Measurements from ENCODE around the gene TRAPPC2L. TPM values are rescaled to one million over a fixed set of nuclear protein-coding genes. Genes with fewer than 3 reads are reported as not detected.
"Not testable (repeated sequence)": the region's sequence is repeated elsewhere in the genome, so short reads cannot be mapped to it uniquely, and the experiment has no call there.

TRAPPC2L gene
- total RNA-seq, 1 donor, result 57.2 TPM

DNA sequence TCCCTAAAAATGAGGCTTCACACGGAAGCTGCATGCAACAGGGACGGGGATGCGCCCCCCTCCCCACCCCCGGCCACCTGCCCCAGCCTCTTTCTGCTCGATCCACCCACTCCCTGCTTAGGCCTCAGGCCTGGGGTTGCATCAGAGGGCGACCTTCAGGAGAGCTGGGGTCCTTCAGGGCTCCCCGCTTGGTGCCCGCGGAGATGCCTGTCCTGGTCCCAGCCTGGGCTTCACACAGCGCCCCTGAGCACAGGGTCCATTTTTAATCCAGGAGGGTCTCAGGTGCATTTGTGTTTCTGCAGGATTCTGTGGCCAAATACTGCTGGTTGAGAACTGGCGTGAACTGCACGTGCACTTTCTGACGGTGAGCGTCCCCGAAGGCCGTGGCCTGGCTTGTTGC, 37.8 kb upstream of the TRAPPC2L start:
- TF ChIP-seq, protein P1, sequence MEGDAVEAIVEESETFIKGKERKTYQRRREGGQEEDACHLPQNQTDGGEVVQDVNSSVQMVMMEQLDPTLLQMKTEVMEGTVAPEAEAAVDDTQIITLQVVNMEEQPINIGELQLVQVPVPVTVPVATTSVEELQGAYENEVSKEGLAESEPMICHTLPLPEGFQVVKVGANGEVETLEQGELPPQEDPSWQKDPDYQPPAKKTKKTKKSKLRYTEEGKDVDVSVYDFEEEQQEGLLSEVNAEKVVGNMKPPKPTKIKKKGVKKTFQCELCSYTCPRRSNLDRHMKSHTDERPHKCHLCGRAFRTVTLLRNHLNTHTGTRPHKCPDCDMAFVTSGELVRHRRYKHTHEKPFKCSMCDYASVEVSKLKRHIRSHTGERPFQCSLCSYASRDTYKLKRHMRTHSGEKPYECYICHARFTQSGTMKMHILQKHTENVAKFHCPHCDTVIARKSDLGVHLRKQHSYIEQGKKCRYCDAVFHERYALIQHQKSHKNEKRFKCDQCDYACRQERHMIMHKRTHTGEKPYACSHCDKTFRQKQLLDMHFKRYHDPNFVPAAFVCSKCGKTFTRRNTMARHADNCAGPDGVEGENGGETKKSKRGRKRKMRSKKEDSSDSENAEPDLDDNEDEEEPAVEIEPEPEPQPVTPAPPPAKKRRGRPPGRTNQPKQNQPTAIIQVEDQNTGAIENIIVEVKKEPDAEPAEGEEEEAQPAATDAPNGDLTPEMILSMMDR (IDR thresholded peaks at IDR 0.05; ENCODE audit: insufficient read depth, low read length), result no peak
- no peak for DNase-seq (ENCODE audit: low read depth)

DNA sequence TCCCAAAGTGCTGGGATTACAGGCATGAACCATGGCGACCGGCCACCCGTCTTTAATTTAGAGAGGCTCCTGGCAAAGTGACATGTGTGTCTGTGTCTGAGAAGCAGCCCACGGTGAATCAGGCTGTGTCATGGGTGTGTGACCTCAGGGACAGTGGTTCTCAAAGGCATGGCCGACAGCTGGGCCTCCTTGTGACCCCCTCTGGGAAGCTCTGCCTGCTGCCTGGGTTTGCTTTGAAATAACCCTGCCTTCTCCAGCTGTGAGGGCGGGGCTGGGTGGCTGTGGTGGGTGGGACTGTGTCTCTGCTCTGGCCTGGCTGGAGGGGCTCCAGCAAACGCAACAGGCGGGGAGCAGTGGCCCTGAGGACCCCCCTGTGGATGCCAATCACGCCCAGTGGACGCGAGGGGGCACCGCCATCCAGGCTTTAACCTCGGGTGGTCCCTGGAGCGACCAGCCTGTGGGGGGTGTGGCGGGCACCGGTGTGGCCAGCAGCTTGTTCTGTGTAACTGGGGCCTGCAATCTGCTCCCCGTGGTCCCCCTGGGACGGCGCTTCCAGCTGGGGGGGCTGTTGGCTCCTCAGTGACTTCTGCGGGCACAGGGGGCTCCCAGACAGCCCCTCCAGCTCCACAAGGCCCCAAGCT, 36.4 kb upstream of the TRAPPC2L start:
- no peak for DNase-seq (ENCODE audit: low read depth)
- TF ChIP-seq, protein P1 (IDR thresholded peaks at IDR 0.05; ENCODE audit: insufficient read depth, low read length), result no peak
- no peak overlapping the region for H3K4me3 ChIP-seq (ENCODE audit: low read depth, low read length)

More for the DNA sequence above, 37.8 kb upstream of the TRAPPC2L start:
- H3K4me3 ChIP-seq (ENCODE audit: low read depth, low read length), result no peak overlapping the region

DNA sequence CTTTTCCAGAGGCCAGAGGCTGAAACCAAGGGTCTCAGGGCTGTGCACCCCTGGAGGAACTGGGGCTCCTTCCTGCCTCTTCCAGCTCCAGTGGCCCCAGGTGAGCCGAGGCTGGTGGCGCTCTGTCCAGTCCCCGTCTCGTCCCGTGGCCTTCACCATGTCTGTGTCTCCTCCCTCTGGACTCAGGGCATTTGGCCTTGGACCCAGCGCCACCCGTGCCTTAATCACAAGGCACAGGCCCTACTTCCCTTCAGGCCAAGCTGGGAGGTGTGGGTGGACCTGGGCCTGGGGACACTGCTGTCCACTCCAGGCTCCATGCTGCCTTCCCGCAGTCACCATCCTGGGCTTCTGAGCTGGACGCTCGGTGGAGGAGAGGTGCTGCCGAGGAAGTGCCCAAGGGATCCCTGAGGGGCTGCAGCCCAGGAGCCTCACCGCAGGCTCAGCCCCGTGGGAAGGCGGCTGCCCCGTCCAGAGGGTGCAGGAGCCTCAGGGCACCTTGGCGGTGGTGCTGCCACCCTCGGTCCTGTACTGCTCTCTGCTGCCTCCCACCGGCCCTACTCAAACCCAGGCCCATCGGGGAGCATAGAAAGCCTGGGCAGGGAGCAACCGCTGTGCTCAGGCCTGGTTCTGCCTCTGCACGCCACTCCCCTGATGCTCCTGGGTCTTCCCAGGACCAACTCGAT, 35.6 kb upstream of the TRAPPC2L start:
- DNase-seq (ENCODE audit: low read depth), result no peak
- no peak overlapping the region for H3K4me3 ChIP-seq (ENCODE audit: low read depth, low read length)
- TF ChIP-seq, protein P1 (IDR thresholded peaks at IDR 0.05; ENCODE audit: insufficient read depth, low read length), result no peak

DNA sequence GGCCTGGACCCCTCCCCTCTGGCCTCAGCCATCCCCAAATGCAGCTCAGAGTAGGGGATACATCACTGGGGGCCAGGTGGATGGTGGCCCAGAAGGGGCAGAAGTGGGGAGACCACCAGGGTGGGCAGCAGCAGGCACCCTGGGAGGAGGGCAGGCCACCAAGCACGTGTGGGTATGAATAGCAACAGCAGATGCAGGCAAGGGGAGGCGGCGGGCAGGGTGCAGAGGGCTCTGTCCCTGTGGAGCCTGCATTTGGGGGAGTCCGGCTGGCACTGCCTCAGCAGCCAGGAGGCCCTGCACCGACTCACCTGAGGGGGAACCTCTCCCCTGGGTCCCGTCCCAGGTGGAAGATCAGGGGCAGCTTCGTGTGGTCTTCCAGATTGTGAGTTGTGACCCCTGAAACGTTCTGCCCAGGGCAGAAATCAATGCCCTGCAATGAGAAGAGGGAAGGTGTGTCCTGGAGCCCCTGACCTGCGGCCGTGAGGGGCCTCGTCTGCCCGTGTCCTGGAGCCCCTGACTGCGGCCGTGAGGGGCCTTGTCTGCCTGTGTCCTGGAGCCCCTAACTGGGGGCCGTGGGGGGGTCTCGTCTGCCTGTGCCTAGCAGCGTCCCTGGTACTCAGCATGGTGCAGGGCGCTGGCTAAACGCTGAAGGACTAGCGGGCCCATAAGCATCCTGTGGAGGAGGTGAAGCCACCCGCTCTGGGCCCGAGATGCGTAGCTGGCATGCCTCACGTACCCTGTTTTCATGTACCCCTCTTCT, 34.5 kb upstream of the TRAPPC2L start:
- no peak for DNase-seq (ENCODE audit: low read depth)
- H3K4me3 ChIP-seq (ENCODE audit: low read depth, low read length), result no peak overlapping the region
- TF ChIP-seq, protein P1 (IDR thresholded peaks at IDR 0.05; ENCODE audit: insufficient read depth, low read length), result no peak

DNA sequence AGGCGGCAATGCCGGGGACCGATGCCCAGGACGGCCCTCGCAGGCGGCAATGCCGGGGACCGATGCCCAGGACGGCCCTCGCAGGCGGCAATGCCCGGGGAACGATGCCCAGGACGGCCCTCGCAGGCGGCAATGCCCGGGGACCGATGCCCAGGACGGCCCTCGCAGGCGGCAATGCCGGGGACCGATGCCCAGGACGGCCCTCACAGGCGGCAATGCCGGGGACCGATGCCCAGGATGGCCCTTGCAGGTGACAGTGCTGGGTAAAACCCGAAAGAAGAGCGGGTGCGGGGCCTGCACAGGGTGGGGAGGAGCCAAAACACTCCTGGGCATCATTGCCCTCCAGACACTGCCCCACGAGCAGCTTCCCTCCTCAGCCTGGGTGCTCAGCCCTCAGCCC, 33.3 kb upstream of the TRAPPC2L start:
- DNase-seq (ENCODE audit: low read depth); H3K4me3 ChIP-seq (ENCODE audit: low read depth, low read length): not testable (repeated sequence)

DNA sequence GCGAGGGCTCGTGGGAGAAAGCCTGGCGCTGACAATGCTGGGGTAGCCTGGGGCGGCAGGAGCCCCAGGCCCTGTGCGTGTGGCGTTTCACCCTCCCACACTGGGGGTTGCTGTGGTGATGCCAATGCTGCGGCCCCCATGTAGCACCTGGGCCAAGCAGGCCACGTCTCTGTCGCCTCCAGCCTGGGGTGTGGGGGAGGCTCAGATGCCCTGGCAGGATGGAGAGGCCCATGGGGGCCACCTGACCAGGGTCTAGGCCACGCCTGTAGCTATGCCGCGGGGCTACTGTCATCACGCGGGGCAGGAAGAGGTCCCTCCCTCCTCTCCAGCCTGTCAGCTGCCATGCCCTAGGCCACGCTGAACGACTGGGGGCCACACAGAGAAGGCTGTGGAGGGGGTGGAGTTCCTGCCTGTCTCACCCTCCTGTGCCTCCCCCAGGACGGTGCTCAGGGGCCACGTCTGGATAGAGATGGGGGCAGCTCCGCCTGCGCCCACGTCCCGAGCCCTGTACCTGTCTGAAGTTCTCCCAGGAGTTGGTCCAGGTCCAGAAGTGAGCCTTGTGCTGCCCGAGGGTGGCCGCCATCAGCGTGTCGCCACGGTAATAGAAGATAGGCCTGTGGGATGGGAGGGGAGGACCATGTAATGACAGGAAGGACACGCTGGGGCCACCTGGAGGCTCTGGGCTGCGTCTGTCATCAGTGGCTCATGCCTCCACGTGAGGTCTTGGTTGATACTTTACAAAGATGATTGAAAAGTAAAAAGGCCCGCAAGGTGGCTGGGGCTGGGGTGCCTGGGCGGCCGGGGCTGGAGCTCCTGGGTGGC, 32.5 kb upstream of the TRAPPC2L start:
- no peak overlapping the region for H3K4me3 ChIP-seq (ENCODE audit: low read depth, low read length)
- DNase-seq (ENCODE audit: low read depth), result no peak
- TF ChIP-seq, protein P1 (IDR thresholded peaks at IDR 0.05; ENCODE audit: insufficient read depth, low read length), result no peak

Measured in fibroblast of the aortic adventitia (primary cell).